OCI-LY7 (cell line): ENCODE data around the gene ERC1. TPM values are rescaled to one million over a fixed set of nuclear protein-coding genes. Genes with fewer than 3 reads are reported as not detected.
A peak's percentile ranks its signal among the peaks of the same experiment; 100 is the strongest.

Experiments used
- BruUV-seq: library from RNA; stranded (reverse); fragments of 400-500 nt; replicated peaks from 2 replicates; lab custom pipeline; 2021; lab: Mats Ljungman, UMichigan
- CTCF ChIA-PET: fragments of 300-600 bp; sonication (Branson Sonifier 250); formaldehyde crosslinking; loops from one replicate; lab custom pipeline; 2022; ENCODE audit warnings: antibody characterized with exemption; ENCODE audit not compliant: unreplicated experiment; lab: Charles Lee
- POLR2A ChIA-PET: fragments of 300-600 bp; sonication (Branson Sonifier 250); formaldehyde crosslinking; loops from one replicate; lab custom pipeline; 2022; ENCODE audit warnings: antibody characterized with exemption; lab: Charles Lee
- DNase-seq: peaks from one replicate; pipeline ENCODE4 v3.0.0-alpha.2; 2015; ENCODE audit warnings: low spot score
- H2AFZ ChIP-seq: fragments of 200-600 bp; sonication (generic), shearing (Covaris generic); 2 replicates; pipeline ENCODE4 v1.6.1; 2014; ENCODE audit warnings: mild to moderate bottlenecking, antibody characterized with exemption, low read length, moderate library complexity
- H3K27ac ChIP-seq: fragments of 200-600 bp; sonication (generic); 2 replicates; pipeline ENCODE4 v1.5.1; 2014; ENCODE audit warnings: mixed run types, low read depth, mild to moderate bottlenecking, moderate library complexity, low read length, inconsistent platforms; ENCODE audit not compliant: poor library complexity, severe bottlenecking
- H3K36me3 ChIP-seq: fragments of 200-600 bp; sonication (generic); 2 replicates; pipeline ENCODE4 v1.6.1; 2014; ENCODE audit warnings: mild to moderate bottlenecking, antibody characterized with exemption, low read length, moderate library complexity, mixed read lengths; ENCODE audit not compliant: insufficient read depth
- H3K4me1 ChIP-seq: fragments of 200-600 bp; sonication (generic); 2 replicates; pipeline ENCODE4 v1.5.1; 2014; ENCODE audit warnings: mild to moderate bottlenecking, low read length; ENCODE audit not compliant: insufficient read depth, poor library complexity, severe bottlenecking
- H3K4me2 ChIP-seq: fragments of 200-600 bp; sonication (generic); 2 replicates; pipeline ENCODE4 v1.6.1; 2014; ENCODE audit warnings: mild to moderate bottlenecking, low read length
- H3K4me3 ChIP-seq: fragments of 200-600 bp; sonication (generic); 2 replicates; pipeline ENCODE4 v1.5.1; 2014; ENCODE audit warnings: mild to moderate bottlenecking, low read depth, low read length; ENCODE audit not compliant: poor library complexity, severe bottlenecking
- H3K79me2 ChIP-seq: fragments of 200-600 bp; sonication (generic); 2 replicates; pipeline ENCODE4 v1.6.1; 2016; ENCODE audit warnings: low read depth, mild to moderate bottlenecking, low read length, moderate library complexity, mixed read lengths; ENCODE audit not compliant: insufficient read depth
- H3K9me2 ChIP-seq: fragments of 200-600 bp; sonication (generic); 2 replicates; pipeline ENCODE4 v1.6.1; 2016; ENCODE audit warnings: mild to moderate bottlenecking, low read length, mixed read lengths; ENCODE audit not compliant: insufficient read depth
- H3K9me3 ChIP-seq: fragments of 200-600 bp; sonication (generic); 2 replicates; pipeline ENCODE4 v1.6.1; 2014; ENCODE audit warnings: mild to moderate bottlenecking, mixed run types, low read length, mixed read lengths
- H4K20me1 ChIP-seq: fragments of 200-600 bp; sonication (generic); 2 replicates; pipeline ENCODE4 v1.6.1; 2014; ENCODE audit warnings: mild to moderate bottlenecking, antibody characterized with exemption, low read length, moderate library complexity, mixed read lengths; ENCODE audit not compliant: insufficient read depth
- EZH2phosphoT487 ChIP-seq: fragments of 200-600 bp; sonication (generic); IDR thresholded peaks from 2 replicates; pipeline ENCODE4 v1.6.1; 2018; ENCODE audit warnings: low read depth, borderline replicate concordance, mild to moderate bottlenecking, mixed run types, antibody characterized with exemption, low read length, moderate library complexity, mixed read lengths
- intact Hi-C: fragments of 100-400 bp; cut with micrococcal nuclease; formaldehyde crosslinking; loops from one replicate; pipeline ENCODE4 v1.10.0; 2022; ENCODE audit not compliant: unreplicated experiment
- total RNA-seq, 2 experiments: library from RNA; depleted of rRNA in 1 of 2; stranded (reverse); fragments of >200 nt in 1 of 2; shearing (Covaris generic) in 1 of 2; gene quantifications; 2 replicates each; pipeline ENCODE4 v1.2.3, GENCODE V29; 2014 to 2022
- TF ChIP-seq, protein P1 (sequence below): fragments of 200-600 bp; sonication (generic); conservative IDR thresholded peaks from 2 replicates; pipeline ENCODE4 v1.5.1; 2014; ENCODE audit warnings: mild to moderate bottlenecking, antibody characterized with exemption, low read length, moderate library complexity, mixed read lengths

ERC1 gene
- total RNA-seq, 2 experiments from 2014 or later, result 26.9 to 86.9 TPM

- Histone ChIP-seq H3K9me2 (no peaks in the 10 kb centered on the region), H3K4me3 (no peak overlapping the region), H3K4me1 (peaks cover 13% of the 10 kb centered on the region), H2AFZ (no peak overlapping the region), H3K4me2 (no peak overlapping the region), H3K9me3 (peaks cover 11% of the 10 kb centered on the region; the same call in 1 of the 2 replicates), H3K79me2 (no peaks in the 10 kb centered on the region), H4K20me1 (no peaks in the 10 kb centered on the region), H3K36me3 (no peaks in the 10 kb centered on the region), H3K27ac (no peak overlapping the region)
- no TSS peak for BruUV-seq
- ChIA-PET POLR2A (no interaction called here), CTCF (no interaction called here)
- intact Hi-C loops, result no loop called here
- DNase-seq, result no peak
- TF ChIP-seq, protein P1, sequence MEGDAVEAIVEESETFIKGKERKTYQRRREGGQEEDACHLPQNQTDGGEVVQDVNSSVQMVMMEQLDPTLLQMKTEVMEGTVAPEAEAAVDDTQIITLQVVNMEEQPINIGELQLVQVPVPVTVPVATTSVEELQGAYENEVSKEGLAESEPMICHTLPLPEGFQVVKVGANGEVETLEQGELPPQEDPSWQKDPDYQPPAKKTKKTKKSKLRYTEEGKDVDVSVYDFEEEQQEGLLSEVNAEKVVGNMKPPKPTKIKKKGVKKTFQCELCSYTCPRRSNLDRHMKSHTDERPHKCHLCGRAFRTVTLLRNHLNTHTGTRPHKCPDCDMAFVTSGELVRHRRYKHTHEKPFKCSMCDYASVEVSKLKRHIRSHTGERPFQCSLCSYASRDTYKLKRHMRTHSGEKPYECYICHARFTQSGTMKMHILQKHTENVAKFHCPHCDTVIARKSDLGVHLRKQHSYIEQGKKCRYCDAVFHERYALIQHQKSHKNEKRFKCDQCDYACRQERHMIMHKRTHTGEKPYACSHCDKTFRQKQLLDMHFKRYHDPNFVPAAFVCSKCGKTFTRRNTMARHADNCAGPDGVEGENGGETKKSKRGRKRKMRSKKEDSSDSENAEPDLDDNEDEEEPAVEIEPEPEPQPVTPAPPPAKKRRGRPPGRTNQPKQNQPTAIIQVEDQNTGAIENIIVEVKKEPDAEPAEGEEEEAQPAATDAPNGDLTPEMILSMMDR, result no peak
- TF ChIP-seq EZH2phosphoT487, result no peak
Observed at GRCh38 chr12:1515428-1515827, 524.4 kb downstream of the ERC1 start.

- Histone ChIP-seq H3K9me3 (peaks cover 11% of the 10 kb centered on the region; the same call in 1 of the 2 replicates), H3K79me2 (no peaks in the 10 kb centered on the region), H3K27ac (no peak overlapping the region), H3K9me2 (no peaks in the 10 kb centered on the region), H3K4me3 (no peak overlapping the region), H3K4me1 (peaks cover 13% of the 10 kb centered on the region), H3K36me3 (no peaks in the 10 kb centered on the region), H3K4me2 (0 out of 2 replicates have a peak overlapping the region, but pooled peaks have one; percentile 6), H4K20me1 (no peaks in the 10 kb centered on the region), H2AFZ (peak overlapping the region; percentile 31; the same call in 1 of the 2 replicates)
- intact Hi-C loops, result loop anchor here (1.0 to 2.0 kb wide), 3 partner anchors 66 to 398 kb away; no protein-coding TSS in a partner anchor
- TF ChIP-seq, protein P1, result peak; percentile 100
- TF ChIP-seq EZH2phosphoT487, result no peak
- ChIA-PET POLR2A (interaction anchor here (1.0 to 1.8 kb wide), 2 partner anchors 17 to 66 kb away, joined by 3 to 4 read pairs; no protein-coding TSS in a partner anchor), CTCF (interaction anchor here (1.0 to 1.1 kb wide), 2 partner anchors 66 to 75 kb away, joined by 4 to 5 read pairs; no protein-coding TSS in a partner anchor)
- peak; percentile 75 for DNase-seq
- no TSS peak for BruUV-seq
Observed at GRCh38 chr12:1517007-1517406, 526.0 kb downstream of the ERC1 start.
